WI38 (cell line): Measurements from ENCODE around the gene PGAM2.

ENCODE experiments used
- H3K4me3 ChIP-seq: 2 replicates; pipeline ENCODE4 v1.5.1; 2011; ENCODE audit warnings: low read depth, mild to moderate bottlenecking, control low read depth, low read length
- CTCF ChIP-seq: IDR thresholded peaks from 2 replicates; pipeline ENCODE4 v1.5.1; 2012; ENCODE audit warnings: low read depth, mild to moderate bottlenecking, control low read depth, low read length

PGAM2 gene

GRCh38 chr7:44057849-44058758 is 7.3 kb downstream of the PGAM2 start:
- no peak overlapping the region for H3K4me3 ChIP-seq
- TF ChIP-seq CTCF = no peak

DNA sequence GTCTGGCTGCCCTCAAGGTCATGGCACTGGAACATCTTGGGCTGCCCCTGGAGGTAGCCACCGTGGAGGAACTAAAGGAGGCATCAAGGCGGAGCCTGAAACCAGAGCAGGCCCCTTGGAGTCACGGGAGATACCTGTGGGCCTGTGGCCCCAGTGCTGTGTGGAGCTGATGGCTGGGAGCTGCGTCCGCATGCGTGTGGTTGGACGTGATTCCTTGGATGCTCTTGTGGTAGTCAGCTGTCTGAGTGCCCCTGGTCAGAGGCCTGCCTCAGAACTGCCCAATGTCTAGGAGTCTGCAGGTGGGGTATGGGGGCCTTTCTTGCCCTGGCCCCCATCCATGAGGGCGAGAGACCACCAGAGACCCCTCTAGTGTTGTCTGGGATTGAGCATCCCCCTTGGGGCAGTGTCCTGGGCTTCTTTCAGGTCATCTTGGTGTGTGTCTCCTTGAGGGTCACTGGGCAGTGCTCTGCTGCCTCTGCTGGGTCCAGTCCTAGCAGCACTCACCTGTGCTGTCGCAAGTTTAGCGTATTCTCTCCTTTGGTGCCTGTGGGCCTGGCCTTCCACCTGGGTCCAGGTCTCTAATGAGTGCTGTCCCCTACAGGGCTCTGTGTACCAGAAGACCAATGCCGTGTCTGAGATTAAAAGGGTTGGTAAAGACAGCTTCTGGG is 8.1 kb downstream of the PGAM2 start:
- TF ChIP-seq CTCF = no peak
- H3K4me3 ChIP-seq = no peak overlapping the region

- TF ChIP-seq CTCF = no peak
Measured at GRCh38 chr7:44056681-44057080, 8.7 kb downstream of the PGAM2 start.

DNA sequence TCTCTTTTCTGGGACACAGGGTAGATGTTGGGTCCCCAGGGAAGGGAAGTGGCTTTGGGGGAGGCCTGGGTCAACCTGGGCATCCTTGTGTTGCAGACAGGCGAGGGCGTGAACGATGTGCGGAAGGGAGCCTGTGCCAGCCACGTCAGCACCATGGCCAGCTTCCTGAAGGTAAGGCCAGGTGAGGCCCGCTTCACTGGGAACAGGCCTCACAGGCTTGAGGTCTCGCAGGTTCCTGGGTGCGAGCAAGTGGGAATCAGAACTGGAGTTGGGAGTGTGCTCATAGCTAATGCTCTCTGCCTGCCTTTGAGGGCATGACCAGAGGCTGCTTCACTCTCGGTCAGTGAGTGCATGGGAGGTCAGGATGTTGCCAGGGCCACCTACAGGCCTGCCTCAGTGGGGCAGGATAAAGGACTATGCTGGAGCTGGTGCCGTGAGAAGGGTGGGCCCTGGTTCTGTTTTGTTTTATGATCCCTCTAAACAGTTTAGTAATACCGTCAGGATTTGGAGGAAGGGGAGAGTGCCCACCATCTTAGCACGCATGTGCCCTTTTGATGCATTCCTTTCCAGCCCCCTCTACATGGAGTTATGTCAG is 12.5 kb downstream of the PGAM2 start:
- H3K4me3 ChIP-seq = no peak overlapping the region
- no peak for TF ChIP-seq CTCF

More at GRCh38 chr7:44056681-44057080, 8.7 kb downstream of the PGAM2 start:
- H3K4me3 ChIP-seq = no peak overlapping the region

GRCh38 chr7:44051611-44052220 is 13.7 kb downstream of the PGAM2 start:
- TF ChIP-seq CTCF = no peak
- no peak overlapping the region for H3K4me3 ChIP-seq

GRCh38 chr7:44050915-44051560 is 14.3 kb downstream of the PGAM2 start:
- TF ChIP-seq CTCF = no peak
- no peak overlapping the region for H3K4me3 ChIP-seq
